PC-9 (cell line): ENCODE measurements around the gene TSPAN18. TPM values are rescaled to one million over a fixed set of nuclear protein-coding genes. Genes with fewer than 3 reads are reported as not detected.

Experiments used
- BruUV-seq: library from RNA; stranded (reverse); fragments of 400-500 nt; replicated peaks from 2 replicates; lab custom pipeline; 2021; lab: Mats Ljungman, UMichigan
- CTCF ChIA-PET: fragments of 300-600 bp; sonication (Branson Sonifier 250); formaldehyde crosslinking; loops from one replicate; lab custom pipeline; 2022; ENCODE audit warnings: antibody characterized with exemption; lab: Charles Lee
- POLR2A ChIA-PET: fragments of 300-600 bp; sonication (Branson Sonifier 250); formaldehyde crosslinking; loops from one replicate; lab custom pipeline; 2022; ENCODE audit warnings: antibody characterized with exemption; ENCODE audit not compliant: unreplicated experiment; lab: Charles Lee
- DNase-seq, 2 experiments: peaks; one replicate each; pipeline versions ENCODE4 v3.0.0 to v3.0.0-alpha.2; 2015 to 2022; ENCODE audit warnings: mixed read lengths in 1 of 2
- H2AFZ ChIP-seq: fragments of 200-600 bp; sonication (generic); 2 replicates; pipeline ENCODE4 v1.8.1; 2017; ENCODE audit warnings: antibody characterized with exemption
- H3F3A ChIP-seq: fragments of 200-600 bp; sonication (generic); 2 replicates; pipeline ENCODE4 v1.8.1; 2017; ENCODE audit warnings: antibody characterized with exemption, mild to moderate bottlenecking, low read depth; ENCODE audit not compliant: insufficient read depth
- H3K27ac ChIP-seq: fragments of 200-600 bp; sonication (generic); 2 replicates; pipeline ENCODE4 v1.6.1; 2016; ENCODE audit warnings: mixed run types
- H3K27me3 ChIP-seq: fragments of 200-600 bp; sonication (generic); 2 replicates; pipeline ENCODE4 v1.6.1; 2016; ENCODE audit warnings: low read depth, mixed run types; ENCODE audit not compliant: insufficient read depth
- H3K36me3 ChIP-seq: fragments of 200-600 bp; sonication (generic); 2 replicates; pipeline ENCODE4 v1.6.1; 2016; ENCODE audit warnings: low read depth, mixed run types
- H3K4me1 ChIP-seq: fragments of 200-600 bp; sonication (generic); replicated peaks from 2 replicates; pipeline ENCODE4 v1.6.1; 2016; ENCODE audit warnings: mixed run types; ENCODE audit not compliant: insufficient read depth
- H3K4me2 ChIP-seq: fragments of 200-600 bp; sonication (generic); 2 replicates; pipeline ENCODE4 v1.6.1; 2017; ENCODE audit warnings: mixed run types
- H3K4me3 ChIP-seq: fragments of 200-600 bp; sonication (generic); 2 replicates; pipeline ENCODE4 v1.6.1; 2016; ENCODE audit warnings: mixed run types
- H3K79me2 ChIP-seq: fragments of 200-600 bp; sonication (generic); 2 replicates; pipeline ENCODE4 v1.6.1; 2017; ENCODE audit warnings: low read depth, mixed run types
- H3K9me2 ChIP-seq: fragments of 200-600 bp; sonication (generic); 2 replicates; pipeline ENCODE4 v1.8.1; 2017; ENCODE audit warnings: mild to moderate bottlenecking; ENCODE audit not compliant: insufficient read depth
- H3K9me3 ChIP-seq: fragments of 200-600 bp; sonication (generic); 2 replicates; pipeline ENCODE4 v1.8.1; 2016; ENCODE audit warnings: low read depth; ENCODE audit not compliant: insufficient read depth
- H4K20me1 ChIP-seq: fragments of 200-600 bp; sonication (generic); 2 replicates; pipeline ENCODE4 v1.8.1; 2017; ENCODE audit not compliant: insufficient read depth
- EZH2 ChIP-seq: fragments of 200-600 bp; sonication (generic); IDR thresholded peaks from 2 replicates; pipeline ENCODE4 v1.8.0; 2017; ENCODE audit warnings: antibody characterized with exemption, low read depth
- intact Hi-C: fragments of 100-400 bp; cut with micrococcal nuclease; formaldehyde crosslinking; loops from one replicate; pipeline ENCODE4 v1.10.0; 2022; ENCODE audit not compliant: unreplicated experiment
- total RNA-seq: library from RNA; stranded (reverse); gene quantifications from 2 replicates; pipeline ENCODE4 v1.2.3, GENCODE V29; 2021
- TF ChIP-seq, protein P1 (sequence below): fragments of 200-600 bp; sonication (generic); conservative IDR thresholded peaks from 2 replicates; pipeline ENCODE4 v1.6.1; 2017; ENCODE audit warnings: mixed run types, antibody characterized with exemption, mild to moderate bottlenecking, moderate library complexity

The TSPAN18 gene
- total RNA-seq, 1 experiment from 2014 or later = not detected

DNA sequence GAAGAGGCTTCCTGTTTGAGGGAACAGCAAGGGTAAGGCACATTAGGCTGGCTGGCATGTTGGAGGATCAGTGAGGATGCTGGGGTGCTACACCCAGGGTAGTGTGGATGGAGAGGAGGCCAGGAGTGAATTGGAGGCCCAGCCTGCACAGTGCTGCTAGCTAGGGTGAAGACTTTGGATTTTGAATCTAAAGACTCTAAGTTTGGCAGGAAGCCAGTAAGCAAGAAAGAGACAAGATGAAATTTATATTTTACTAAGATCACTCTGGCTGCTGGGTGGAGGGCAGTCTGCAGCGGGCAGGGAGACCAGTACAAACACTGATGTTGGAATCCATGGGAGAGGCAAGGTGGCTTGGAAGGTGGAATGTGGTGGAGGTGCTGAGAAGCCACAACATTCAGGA is 43.6 kb downstream of the TSPAN18 start:
- Histone ChIP-seq H3K36me3 (no peaks in the 10 kb centered on the region), H3K79me2 (no peaks in the 10 kb centered on the region), H3K4me3 (no peak overlapping the region), H3F3A (no peaks in the 10 kb centered on the region), H3K9me2 (no peaks in the 10 kb centered on the region; the same call in 1 of the 2 replicates), H2AFZ (no peak overlapping the region), H3K27ac (no peak overlapping the region), H3K9me3 (no peaks in the 10 kb centered on the region), H3K4me1 (no peaks in the 10 kb centered on the region), H4K20me1 (peaks cover 4% of the 10 kb centered on the region; the same call in 1 of the 2 replicates), H3K4me2 (no peak overlapping the region), H3K27me3 (peaks cover 40% of the 10 kb centered on the region)
- DNase-seq = no peak
- ChIA-PET POLR2A (no interaction called here), CTCF (no interaction called here)
- intact Hi-C loops = no loop called here
- BruUV-seq = no TSS peak
- TF ChIP-seq, protein P1, sequence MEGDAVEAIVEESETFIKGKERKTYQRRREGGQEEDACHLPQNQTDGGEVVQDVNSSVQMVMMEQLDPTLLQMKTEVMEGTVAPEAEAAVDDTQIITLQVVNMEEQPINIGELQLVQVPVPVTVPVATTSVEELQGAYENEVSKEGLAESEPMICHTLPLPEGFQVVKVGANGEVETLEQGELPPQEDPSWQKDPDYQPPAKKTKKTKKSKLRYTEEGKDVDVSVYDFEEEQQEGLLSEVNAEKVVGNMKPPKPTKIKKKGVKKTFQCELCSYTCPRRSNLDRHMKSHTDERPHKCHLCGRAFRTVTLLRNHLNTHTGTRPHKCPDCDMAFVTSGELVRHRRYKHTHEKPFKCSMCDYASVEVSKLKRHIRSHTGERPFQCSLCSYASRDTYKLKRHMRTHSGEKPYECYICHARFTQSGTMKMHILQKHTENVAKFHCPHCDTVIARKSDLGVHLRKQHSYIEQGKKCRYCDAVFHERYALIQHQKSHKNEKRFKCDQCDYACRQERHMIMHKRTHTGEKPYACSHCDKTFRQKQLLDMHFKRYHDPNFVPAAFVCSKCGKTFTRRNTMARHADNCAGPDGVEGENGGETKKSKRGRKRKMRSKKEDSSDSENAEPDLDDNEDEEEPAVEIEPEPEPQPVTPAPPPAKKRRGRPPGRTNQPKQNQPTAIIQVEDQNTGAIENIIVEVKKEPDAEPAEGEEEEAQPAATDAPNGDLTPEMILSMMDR = no peak
- TF ChIP-seq EZH2 = no peak

DNA sequence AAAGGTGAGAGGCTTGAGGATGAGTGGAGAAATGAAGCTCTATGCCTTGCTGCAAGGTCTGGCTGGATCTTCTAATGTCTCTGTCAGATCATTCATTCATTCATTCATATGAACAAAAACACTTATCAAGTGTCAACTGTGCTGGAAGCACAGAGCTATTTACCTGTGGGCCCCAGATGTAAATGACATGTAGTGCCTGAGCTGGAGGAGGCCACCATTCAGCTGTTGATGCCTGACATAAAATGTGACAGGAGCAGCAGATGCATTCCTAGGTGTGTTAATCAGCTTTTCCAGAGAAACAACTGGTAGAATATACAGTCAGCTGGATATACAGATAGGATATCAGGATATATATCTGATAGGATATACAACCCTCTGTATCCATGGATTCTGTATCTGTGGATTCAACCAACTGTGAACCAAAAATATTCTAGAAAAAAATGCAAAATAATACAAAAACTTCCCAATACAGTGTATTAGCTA is 44.5 kb downstream of the TSPAN18 start:
- intact Hi-C loops = no loop called here
- Histone ChIP-seq H3K27me3 (peaks cover 40% of the 10 kb centered on the region), H2AFZ (no peak overlapping the region), H4K20me1 (peaks cover 4% of the 10 kb centered on the region; the same call in 1 of the 2 replicates), H3K27ac (no peak overlapping the region), H3K9me3 (no peaks in the 10 kb centered on the region), H3F3A (no peaks in the 10 kb centered on the region), H3K4me1 (no peaks in the 10 kb centered on the region), H3K36me3 (no peaks in the 10 kb centered on the region), H3K4me2 (no peak overlapping the region), H3K4me3 (no peak overlapping the region), H3K79me2 (no peaks in the 10 kb centered on the region), H3K9me2 (no peaks in the 10 kb centered on the region; the same call in 1 of the 2 replicates)
- no TSS peak for BruUV-seq
- TF ChIP-seq EZH2 = no peak
- TF ChIP-seq, protein P1 = no peak
- no peak for DNase-seq
- CTCF ChIA-PET = no interaction called here
- POLR2A ChIA-PET = no interaction called here

GRCh38 chr11:44771841-44772240 is 45.1 kb downstream of the TSPAN18 start:
- Histone ChIP-seq H3K9me3 (no peaks in the 10 kb centered on the region), H3K4me1 (no peaks in the 10 kb centered on the region), H3K27ac (no peak overlapping the region), H3K27me3 (peaks cover 40% of the 10 kb centered on the region), H3F3A (no peaks in the 10 kb centered on the region), H3K79me2 (no peaks in the 10 kb centered on the region), H4K20me1 (peaks cover 4% of the 10 kb centered on the region; the same call in 1 of the 2 replicates), H3K4me2 (no peak overlapping the region), H3K9me2 (no peaks in the 10 kb centered on the region; the same call in 1 of the 2 replicates), H2AFZ (no peak overlapping the region), H3K36me3 (no peaks in the 10 kb centered on the region), H3K4me3 (no peak overlapping the region)
- CTCF ChIA-PET = no interaction called here
- intact Hi-C loops = no loop called here
- TF ChIP-seq, protein P1 = no peak
- no peak for TF ChIP-seq EZH2
- POLR2A ChIA-PET = no interaction called here
- no TSS peak for BruUV-seq
- no peak for DNase-seq
